A549 (cell line): Measurements from ENCODE around the gene RIOK2. TPM values are rescaled to one million over a fixed set of nuclear protein-coding genes. Genes with fewer than 3 reads are reported as not detected.
A peak's percentile ranks its signal among the peaks of the same experiment; 100 is the strongest.

Experiments
- ATAC-seq, 2 experiments: fragments of 200-7000 bp in 1 of 2; fragments of >200 bp in 1 of 2; cut with Nextera tagmentation in 1 of 2; cut with Tn5 transposase in 1 of 2; 3 replicates each; pipeline versions ENCODE4 v1.8.0 to v1.9.1; 2018 to 2020; ENCODE audit warnings: mild to moderate bottlenecking in 1 of 2, moderate library complexity in 1 of 2
- CTCF ChIA-PET: fragments of 300-600 bp; sonication (Branson Sonifier 250); formaldehyde crosslinking; extraction: SDS; loops from one replicate; lab custom pipeline; 2021; ENCODE audit warnings: antibody characterized with exemption, inconsistent platforms; lab: Yijun Ruan, JAX
- POLR2A ChIA-PET: fragments of 350-600 bp; formaldehyde crosslinking; extraction: SDS; loops from one replicate; lab custom pipeline; 2021; ENCODE audit warnings: antibody characterized with exemption, inconsistent platforms; lab: Yijun Ruan, JAX
- DNase-seq, 2 experiments: peaks; one replicate each; pipeline versions ENCODE4 v3.0.0 to v3.0.0-alpha.2; 2011 to 2016; ENCODE audit warnings: low read depth in 1 of 2, low spot score in 1 of 2
- FAIRE-seq: peaks from 2 replicates; lab custom pipeline; 2011; peaks lifted over from hg19 to GRCh38; lab: Jason Lieb, UNC
- H3K27ac ChIP-seq, 2 experiments: fragments of >200 bp; sonication (Bioruptor Twin); formaldehyde crosslinking; 3 replicates each; pipeline ENCODE4 v1.5.1; 2016 to 2017
- H3K4me1 ChIP-seq: fragments of >200 bp; sonication (Bioruptor Twin); formaldehyde crosslinking; 3 replicates; pipeline ENCODE4 v1.6.1; 2016
- H3K4me2 ChIP-seq: fragments of >200 bp; sonication (Bioruptor Twin); formaldehyde crosslinking; 3 replicates; pipeline ENCODE4 v1.6.1; 2016
- H3K4me3 ChIP-seq: fragments of >200 bp; sonication (Bioruptor Twin); formaldehyde crosslinking; 3 replicates; pipeline ENCODE4 v1.5.1; 2016
- H3K9me3 ChIP-seq: fragments of >200 bp; sonication (Bioruptor Twin); formaldehyde crosslinking; 3 replicates; pipeline ENCODE4 v1.6.1; 2016
- BHLHE40 ChIP-seq: IDR thresholded peaks from 2 replicates; pipeline ENCODE4 v1.6.1; 2012; ENCODE audit warnings: low read depth, low read length, inconsistent platforms
- CBX8 ChIP-seq: fragments of 200-600 bp; sonication (generic); IDR thresholded peaks from 2 replicates; pipeline ENCODE4 v1.6.1; 2016
- CEBPB ChIP-seq, 2 experiments: fragments of >200 bp in 1 of 2; sonication (Bioruptor Twin) in 1 of 2; formaldehyde crosslinking in 1 of 2; IDR thresholded peaks; 2 replicates each; pipeline ENCODE4 v1.6.1; 2012 to 2016
- CHD4 ChIP-seq: fragments of 200-600 bp; sonication (generic); IDR thresholded peaks from 2 replicates; pipeline ENCODE4 v1.6.1; 2016; ENCODE audit warnings: antibody characterized with exemption, mild to moderate bottlenecking, borderline replicate concordance
- EP300 ChIP-seq, 2 experiments: fragments of >200 bp; sonication (Bioruptor Twin); formaldehyde crosslinking; IDR thresholded peaks; 2 replicates in 1 of 2; 3 replicates in 1 of 2; pipeline ENCODE4 v1.6.1; 2016 to 2017
- ESRRA ChIP-seq: fragments of 150-350 bp; IDR thresholded peaks from 2 replicates; pipeline ENCODE4 v1.6.1; 2014; ENCODE audit warnings: mild to moderate bottlenecking, low read length, borderline replicate concordance
- HDAC2 ChIP-seq: fragments of 200-600 bp; sonication (generic); IDR thresholded peaks from 2 replicates; pipeline ENCODE4 v1.6.1; 2016
- HOXA7 ChIP-seq: fragments of 250-450 bp; sonication (Bioruptor Pico); IDR thresholded peaks from 2 replicates; pipeline ENCODE4 v1.5.0; 2020; ENCODE audit warnings: mild to moderate bottlenecking, moderate library complexity
- HOXB13 ChIP-seq: fragments of 250-450 bp; sonication (Bioruptor Pico); IDR thresholded peaks from 2 replicates; pipeline ENCODE4 v1.5.0; 2020; ENCODE audit warnings: low read depth, mild to moderate bottlenecking, moderate library complexity
- JUN ChIP-seq, 2 experiments: fragments of >200 bp; sonication (Bioruptor Twin); formaldehyde crosslinking; IDR thresholded peaks; 2 replicates in 1 of 2; 3 replicates in 1 of 2; pipeline ENCODE4 v1.6.1; 2016 to 2017
- JUNB ChIP-seq: fragments of >200 bp; sonication (Bioruptor Twin); formaldehyde crosslinking; IDR thresholded peaks from 2 replicates; pipeline ENCODE4 v1.6.1; 2016
- KDM5A ChIP-seq: fragments of 200-600 bp; sonication (generic); IDR thresholded peaks from 2 replicates; pipeline ENCODE4 v1.6.1; 2016; ENCODE audit warnings: antibody characterized with exemption, mild to moderate bottlenecking
- MYC ChIP-seq: IDR thresholded peaks from 2 replicates; pipeline ENCODE4 v1.6.1; 2012; ENCODE audit warnings: mild to moderate bottlenecking, inconsistent platforms, low read length, improper control_type of control experiment, borderline replicate concordance
- NFE2L2 ChIP-seq: fragments of 150-350 bp; conservative IDR thresholded peaks from 2 replicates; pipeline ENCODE4 v1.6.1; 2014; ENCODE audit warnings: low read length
- NPAS2 ChIP-seq: fragments of 250-450 bp; sonication (Bioruptor Pico); IDR thresholded peaks from 2 replicates; pipeline ENCODE4 v1.8.0; 2022; ENCODE audit warnings: mild to moderate bottlenecking, moderate library complexity, borderline replicate concordance
- PHF8 ChIP-seq: fragments of 200-600 bp; sonication (generic); IDR thresholded peaks from 2 replicates; pipeline ENCODE4 v1.6.1; 2016; ENCODE audit warnings: low read depth, mild to moderate bottlenecking, antibody characterized with exemption, moderate library complexity, borderline replicate concordance
- POLR2AphosphoS2 ChIP-seq: conservative IDR thresholded peaks from 2 replicates; pipeline ENCODE4 v1.6.1; 2012; ENCODE audit warnings: low read length, improper control_type of control experiment, inconsistent platforms
- RARB ChIP-seq: fragments of 250-450 bp; sonication (Bioruptor Pico); IDR thresholded peaks from 2 replicates; pipeline ENCODE4 v1.8.0; 2021; ENCODE audit warnings: mild to moderate bottlenecking, moderate library complexity
- TFCP2L1 ChIP-seq: fragments of 250-450 bp; sonication (Bioruptor Pico); IDR thresholded peaks from 2 replicates; pipeline ENCODE4 v1.5.0; 2021; ENCODE audit warnings: mild to moderate bottlenecking
- ZNF302 ChIP-seq: fragments of 250-450 bp; sonication (Bioruptor Pico); IDR thresholded peaks from 2 replicates; pipeline ENCODE4 v1.9.0; 2021; ENCODE audit warnings: inconsistent platforms, mild to moderate bottlenecking, moderate library complexity
- WGBS: methylation state at CpG from one replicate; pipeline ENCODE4 v1.1.6; 2017; ENCODE audit errors: missing lambda C conversion rate; 5-methylcytosine and 5-hydroxymethylcytosine counted together
- polyA plus RNA-seq, 4 experiments: library from polyadenylated mRNA; depleted of rRNA in 3 of 4; stranded (reverse); fragments of >200 nt; fragmentation: RNase III in 1 of 4; extraction: RNeasy Plus Mini Kit Qiagen cat#74134 plus additional on column Dnase treatment in 1 of 4; gene quantifications; 2 replicates in 3 of 4; 3 replicates in 1 of 4; pipeline ENCODE4 v1.2.3, GENCODE V29; 2011 to 2017
- TF ChIP-seq, protein P1 (sequence below): fragments of 150-350 bp; IDR thresholded peaks from 2 replicates; pipeline ENCODE4 v1.6.1; 2014; ENCODE audit warnings: low read depth, mild to moderate bottlenecking, low read length
- TF ChIP-seq, protein P2 (sequence below): fragments of >200 bp; sonication (Bioruptor Twin); formaldehyde crosslinking; IDR thresholded peaks from 2 replicates; pipeline ENCODE4 v1.6.1; 2016
- TF ChIP-seq, protein P3 (sequence below): IDR thresholded peaks from 2 replicates; pipeline ENCODE4 v1.6.1; 2012
- TF ChIP-seq, protein P4 (sequence below): IDR thresholded peaks from 2 replicates; pipeline ENCODE4 v1.6.1; 2012; ENCODE audit warnings: low read depth, borderline replicate concordance
- TF ChIP-seq, protein P5 (sequence below): fragments of 250-450 bp; sonication (Bioruptor Pico); IDR thresholded peaks from 2 replicates; pipeline ENCODE4 v1.5.0; 2020; ENCODE audit warnings: low read depth, mild to moderate bottlenecking, moderate library complexity

RIOK2 gene
- polyA plus RNA-seq, 2 of the 4 experiments (the other 2 are of a cell fraction), result 14.7 to 32.0 TPM

DNA sequence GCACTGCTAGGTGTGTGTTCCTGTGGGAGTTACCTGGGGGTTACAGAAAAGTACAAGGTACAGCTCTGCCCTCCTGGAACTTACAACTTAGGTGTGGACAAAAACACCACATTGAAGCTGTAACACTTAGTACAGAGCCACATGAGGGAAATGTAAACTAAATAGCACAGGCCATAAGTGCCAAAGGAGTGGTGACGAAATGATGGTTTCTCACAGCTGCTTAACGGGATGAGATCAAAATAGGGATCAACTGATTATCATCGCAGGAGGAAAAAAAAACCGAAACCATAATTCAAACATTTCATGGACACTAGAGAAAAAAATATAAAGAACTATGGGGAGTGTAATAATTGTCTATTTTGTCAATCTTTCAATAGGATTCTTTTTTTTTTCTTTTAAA is 46.6 kb downstream of the RIOK2 start (continued):
- no peak for TF ChIP-seq JUNB
- TF ChIP-seq HDAC2, result no peak
- no peak for TF ChIP-seq NPAS2 (CRISPR knock-in tag)
- no peak for TF ChIP-seq PHF8
- no peak for TF ChIP-seq CHD4
- TF ChIP-seq, all 56 proteins: peak for 0

DNA sequence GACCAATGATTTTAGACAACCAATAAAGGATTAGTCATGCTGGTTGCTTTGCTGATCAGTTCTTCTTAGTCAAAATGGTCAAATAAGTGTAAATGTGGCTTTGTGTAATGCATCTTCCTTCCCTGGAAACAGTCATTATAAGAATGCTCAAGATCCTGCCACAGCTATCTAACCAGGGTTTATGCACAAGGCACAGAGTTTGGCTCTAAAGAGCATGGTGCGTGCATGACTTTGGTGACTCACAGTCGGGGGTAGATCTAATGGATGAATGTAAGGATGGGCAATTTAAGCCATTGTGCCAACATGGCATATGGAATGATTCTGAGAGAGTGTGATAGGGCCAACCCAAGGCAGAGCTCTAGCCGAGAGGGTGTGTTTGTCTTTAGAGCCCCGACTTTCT is 47.2 kb downstream of the RIOK2 start:
- ChIA-PET CTCF (interaction anchor here (2.0 kb wide), 1 partner anchor 26 kb away, joined by 7 read pairs; no protein-coding TSS in a partner anchor), POLR2A (no interaction called here)
- FAIRE-seq (no peak), DNase-seq (no peak), ATAC-seq (no peak)
- no peaks in the 10 kb centered on the region for H3K4me1 ChIP-seq
- no peak overlapping the region for H3K4me2 ChIP-seq
- H3K9me3 ChIP-seq, result no peaks in the 10 kb centered on the region
- H3K4me3 ChIP-seq, result no peak overlapping the region
- H3K27ac ChIP-seq, result no peak overlapping the region
- TF ChIP-seq NFE2L2 (no peak), CBX8 (no peak), HOXA7 (CRISPR knock-in tag) (no peak), CEBPB (IDR thresholded peaks at IDR 0.05) (no peak), RARB (no peak), HDAC2 (no peak), EP300 (IDR thresholded peaks at IDR 0.05) (no peak), HOXB13 (CRISPR knock-in tag) (no peak), NPAS2 (CRISPR knock-in tag) (no peak), POLR2AphosphoS2 (no peak), TFCP2L1 (CRISPR knock-in tag) (no peak), BHLHE40 (no peak), ZNF302 (CRISPR knock-in tag) (no peak), MYC (no peak)
- TF ChIP-seq, protein P1, sequence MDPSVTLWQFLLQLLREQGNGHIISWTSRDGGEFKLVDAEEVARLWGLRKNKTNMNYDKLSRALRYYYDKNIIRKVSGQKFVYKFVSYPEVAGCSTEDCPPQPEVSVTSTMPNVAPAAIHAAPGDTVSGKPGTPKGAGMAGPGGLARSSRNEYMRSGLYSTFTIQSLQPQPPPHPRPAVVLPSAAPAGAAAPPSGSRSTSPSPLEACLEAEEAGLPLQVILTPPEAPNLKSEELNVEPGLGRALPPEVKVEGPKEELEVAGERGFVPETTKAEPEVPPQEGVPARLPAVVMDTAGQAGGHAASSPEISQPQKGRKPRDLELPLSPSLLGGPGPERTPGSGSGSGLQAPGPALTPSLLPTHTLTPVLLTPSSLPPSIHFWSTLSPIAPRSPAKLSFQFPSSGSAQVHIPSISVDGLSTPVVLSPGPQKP, result no peak
- TF ChIP-seq, protein P2, sequence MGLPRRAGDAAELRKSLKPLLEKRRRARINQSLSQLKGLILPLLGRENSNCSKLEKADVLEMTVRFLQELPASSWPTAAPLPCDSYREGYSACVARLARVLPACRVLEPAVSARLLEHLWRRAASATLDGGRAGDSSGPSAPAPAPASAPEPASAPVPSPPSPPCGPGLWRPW, result no peak
- TF ChIP-seq, protein P3, sequence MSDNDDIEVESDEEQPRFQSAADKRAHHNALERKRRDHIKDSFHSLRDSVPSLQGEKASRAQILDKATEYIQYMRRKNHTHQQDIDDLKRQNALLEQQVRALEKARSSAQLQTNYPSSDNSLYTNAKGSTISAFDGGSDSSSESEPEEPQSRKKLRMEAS, result no peak
- TF ChIP-seq, protein P4, sequence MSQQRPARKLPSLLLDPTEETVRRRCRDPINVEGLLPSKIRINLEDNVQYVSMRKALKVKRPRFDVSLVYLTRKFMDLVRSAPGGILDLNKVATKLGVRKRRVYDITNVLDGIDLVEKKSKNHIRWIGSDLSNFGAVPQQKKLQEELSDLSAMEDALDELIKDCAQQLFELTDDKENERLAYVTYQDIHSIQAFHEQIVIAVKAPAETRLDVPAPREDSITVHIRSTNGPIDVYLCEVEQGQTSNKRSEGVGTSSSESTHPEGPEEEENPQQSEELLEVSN, result no peak
- TF ChIP-seq, protein P5, sequence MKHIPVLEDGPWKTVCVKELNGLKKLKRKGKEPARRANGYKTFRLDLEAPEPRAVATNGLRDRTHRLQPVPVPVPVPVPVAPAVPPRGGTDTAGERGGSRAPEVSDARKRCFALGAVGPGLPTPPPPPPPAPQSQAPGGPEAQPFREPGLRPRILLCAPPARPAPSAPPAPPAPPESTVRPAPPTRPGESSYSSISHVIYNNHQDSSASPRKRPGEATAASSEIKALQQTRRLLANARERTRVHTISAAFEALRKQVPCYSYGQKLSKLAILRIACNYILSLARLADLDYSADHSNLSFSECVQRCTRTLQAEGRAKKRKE (CRISPR knock-in tag), result no peak
- 62% methylated on average over 4 of the region's 4 CpGs for WGBS

DNA sequence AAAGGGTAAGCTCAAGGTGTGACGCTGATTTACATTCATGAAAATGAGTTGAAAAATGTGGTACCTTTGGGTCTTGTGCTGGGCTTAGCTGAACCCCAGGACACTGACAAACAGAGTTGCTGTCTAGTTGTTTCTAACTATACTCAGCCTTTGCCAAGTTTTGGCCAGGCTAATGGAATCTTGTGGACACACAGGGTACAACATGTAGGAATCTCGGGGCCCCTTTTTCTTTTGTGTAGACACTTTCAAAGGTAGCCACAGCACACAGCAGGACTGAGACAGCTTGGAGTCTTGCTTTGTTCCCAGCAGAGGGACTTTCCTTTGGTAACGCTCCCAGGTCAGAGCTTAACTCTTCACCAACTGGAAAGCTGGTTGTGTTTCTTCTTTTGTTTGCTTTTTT is 48.4 kb downstream of the RIOK2 start:
- DNase-seq (no peak), FAIRE-seq (no peak), ATAC-seq (peak; percentile 43 to 50; a peak in 4 of 6 replicates)
- Histone ChIP-seq H3K27ac (no peak overlapping the region), H3K4me3 (no peak overlapping the region), H3K9me3 (no peaks in the 10 kb centered on the region), H3K4me2 (no peak overlapping the region), H3K4me1 (no peaks in the 10 kb centered on the region)
- 58% methylated on average over 3 of the region's 3 CpGs for WGBS
- CTCF ChIA-PET, result no interaction called here
- no peak for TF ChIP-seq KDM5A
- TF ChIP-seq, protein P4, result no peak
- no peak for TF ChIP-seq NFE2L2
- no peak for TF ChIP-seq CHD4
- no peak for TF ChIP-seq CBX8
- TF ChIP-seq ESRRA, result no peak
- no peak for TF ChIP-seq JUN (IDR thresholded peaks at IDR 0.05)
- POLR2A ChIA-PET, result no interaction called here
